ENCODE results near the gene PRKCZ. TPM values are rescaled to one million over a fixed set of nuclear protein-coding genes. Genes with fewer than 3 reads are reported as not detected.

Gene PRKCZ
- total RNA-seq, 1 experiment from 2014 or later = 45.9 TPM

DNA sequence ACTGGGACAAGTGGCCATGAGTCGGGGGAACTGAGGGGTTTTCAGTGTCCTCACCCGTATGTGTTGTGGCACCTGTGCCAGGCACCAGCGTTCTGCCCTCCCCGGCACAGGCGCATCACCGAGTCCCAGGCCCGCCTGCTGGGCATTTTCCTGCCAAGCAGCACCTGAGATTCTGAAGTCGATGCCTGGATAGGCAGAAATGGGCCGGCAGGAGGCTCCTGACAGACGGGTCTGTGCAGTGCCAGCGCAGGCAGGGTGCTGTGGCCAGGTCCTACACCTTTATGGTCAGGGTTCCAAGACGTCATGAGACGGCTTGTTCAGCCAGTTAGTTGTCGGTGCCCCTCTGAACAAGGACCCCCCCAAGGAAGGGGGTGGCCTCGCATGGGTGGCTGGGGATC is 133.7 kb downstream of the PRKCZ start:
- TF ChIP-seq, protein P1, sequence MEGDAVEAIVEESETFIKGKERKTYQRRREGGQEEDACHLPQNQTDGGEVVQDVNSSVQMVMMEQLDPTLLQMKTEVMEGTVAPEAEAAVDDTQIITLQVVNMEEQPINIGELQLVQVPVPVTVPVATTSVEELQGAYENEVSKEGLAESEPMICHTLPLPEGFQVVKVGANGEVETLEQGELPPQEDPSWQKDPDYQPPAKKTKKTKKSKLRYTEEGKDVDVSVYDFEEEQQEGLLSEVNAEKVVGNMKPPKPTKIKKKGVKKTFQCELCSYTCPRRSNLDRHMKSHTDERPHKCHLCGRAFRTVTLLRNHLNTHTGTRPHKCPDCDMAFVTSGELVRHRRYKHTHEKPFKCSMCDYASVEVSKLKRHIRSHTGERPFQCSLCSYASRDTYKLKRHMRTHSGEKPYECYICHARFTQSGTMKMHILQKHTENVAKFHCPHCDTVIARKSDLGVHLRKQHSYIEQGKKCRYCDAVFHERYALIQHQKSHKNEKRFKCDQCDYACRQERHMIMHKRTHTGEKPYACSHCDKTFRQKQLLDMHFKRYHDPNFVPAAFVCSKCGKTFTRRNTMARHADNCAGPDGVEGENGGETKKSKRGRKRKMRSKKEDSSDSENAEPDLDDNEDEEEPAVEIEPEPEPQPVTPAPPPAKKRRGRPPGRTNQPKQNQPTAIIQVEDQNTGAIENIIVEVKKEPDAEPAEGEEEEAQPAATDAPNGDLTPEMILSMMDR (IDR thresholded peaks at IDR 0.05; ENCODE audit: insufficient read depth in 1 of 2, low read depth in 1 of 2, low read length in 1 of 2, severe bottlenecking in 1 of 2, unreplicated experiment in 1 of 2) = no peak
- Histone ChIP-seq H3K4me1 (no peaks in the 10 kb centered on the region), H3K27me3 (replicated peaks; ENCODE audit: control insufficient read depth, insufficient read depth, low read length) (no peaks in the 10 kb centered on the region), H3K9me3 (no peaks in the 10 kb centered on the region), H3K4me3 (ENCODE audit: low read depth, low read length) (no peak overlapping the region), H3K36me3 (ENCODE audit: control insufficient read depth, insufficient read depth, low read length) (no peaks in the 10 kb centered on the region)
- BruUV-seq (replicated peaks) = no TSS peak
- Mint-ChIP-seq H3K4me3 (ENCODE audit: unreplicated experiment) (no peak overlapping the region), H3K27ac (ENCODE audit: unreplicated experiment) (no peak overlapping the region), H3K9me3 (ENCODE audit: unreplicated experiment) (no peaks in the 10 kb centered on the region), H3K4me1 (ENCODE audit: low read depth, unreplicated experiment) (no peaks in the 10 kb centered on the region), H3K27me3 (ENCODE audit: insufficient read depth, unreplicated experiment) (no peaks in the 10 kb centered on the region), H3K36me3 (ENCODE audit: insufficient read depth, unreplicated experiment) (peaks cover 41% of the 10 kb centered on the region)
- intact Hi-C loops (cut with micrococcal nuclease; ENCODE audit: unreplicated experiment) = no loop called here
- ChIA-PET CTCF (no interaction called here), POLR2A (no interaction called here)
- no peak for DNase-seq

DNA sequence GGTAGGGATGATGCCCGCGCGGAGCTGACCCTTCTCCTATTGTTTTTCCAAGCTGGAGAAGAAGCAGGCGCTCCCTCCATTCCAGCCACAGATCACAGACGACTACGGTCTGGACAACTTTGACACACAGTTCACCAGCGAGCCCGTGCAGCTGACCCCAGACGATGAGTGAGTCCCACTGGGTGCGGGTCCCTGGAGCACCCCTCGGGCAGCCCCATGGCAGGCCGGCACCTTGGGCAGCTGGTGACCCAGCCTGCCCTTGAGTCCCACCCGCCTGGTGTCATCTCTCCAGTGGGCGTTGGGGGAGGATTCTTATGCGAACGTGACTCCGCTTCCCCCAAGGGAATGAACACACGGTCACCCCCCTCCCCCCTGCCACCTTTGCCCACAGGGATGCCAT is 134.3 kb downstream of the PRKCZ start:
- no peaks in the 10 kb centered on the region for H3K9me3 ChIP-seq
- Mint-ChIP-seq H3K27me3 (ENCODE audit: insufficient read depth, unreplicated experiment) (no peaks in the 10 kb centered on the region), H3K27ac (ENCODE audit: unreplicated experiment) (no peak overlapping the region), H3K9me3 (ENCODE audit: unreplicated experiment) (no peaks in the 10 kb centered on the region), H3K4me1 (ENCODE audit: low read depth, unreplicated experiment) (no peaks in the 10 kb centered on the region), H3K36me3 (ENCODE audit: insufficient read depth, unreplicated experiment) (peaks cover 40% of the 10 kb centered on the region), H3K4me3 (ENCODE audit: unreplicated experiment) (no peak overlapping the region)
- BruUV-seq (replicated peaks) = no TSS peak
- POLR2A ChIA-PET = no interaction called here
- CTCF ChIA-PET = no interaction called here
- H3K4me1 ChIP-seq = no peaks in the 10 kb centered on the region
- no peaks in the 10 kb centered on the region for H3K27me3 ChIP-seq (replicated peaks; ENCODE audit: control insufficient read depth, insufficient read depth, low read length)
- no peaks in the 10 kb centered on the region for H3K36me3 ChIP-seq (ENCODE audit: control insufficient read depth, insufficient read depth, low read length)
- intact Hi-C loops (cut with micrococcal nuclease; ENCODE audit: unreplicated experiment) = no loop called here
- no peak for DNase-seq
- TF ChIP-seq, protein P1 (IDR thresholded peaks at IDR 0.05; ENCODE audit: insufficient read depth in 1 of 2, low read depth in 1 of 2, low read length in 1 of 2, severe bottlenecking in 1 of 2, unreplicated experiment in 1 of 2) = no peak
- no peak overlapping the region for H3K4me3 ChIP-seq (ENCODE audit: low read depth, low read length)

DNA sequence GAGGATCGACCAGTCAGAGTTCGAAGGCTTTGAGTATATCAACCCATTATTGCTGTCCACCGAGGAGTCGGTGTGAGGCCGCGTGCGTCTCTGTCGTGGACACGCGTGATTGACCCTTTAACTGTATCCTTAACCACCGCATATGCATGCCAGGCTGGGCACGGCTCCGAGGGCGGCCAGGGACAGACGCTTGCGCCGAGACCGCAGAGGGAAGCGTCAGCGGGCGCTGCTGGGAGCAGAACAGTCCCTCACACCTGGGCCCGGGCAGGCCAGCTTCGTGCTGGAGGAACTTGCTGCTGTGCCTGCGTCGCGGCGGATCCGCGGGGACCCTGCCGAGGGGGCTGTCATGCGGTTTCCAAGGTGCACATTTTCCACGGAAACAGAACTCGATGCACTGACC is 134.7 kb downstream of the PRKCZ start:
- no peaks in the 10 kb centered on the region for H3K27me3 Mint-ChIP-seq (ENCODE audit: insufficient read depth, unreplicated experiment)
- no peaks in the 10 kb centered on the region for H3K9me3 Mint-ChIP-seq (ENCODE audit: unreplicated experiment)
- Histone ChIP-seq H3K4me3 (ENCODE audit: low read depth, low read length) (no peak overlapping the region), H3K27me3 (replicated peaks; ENCODE audit: control insufficient read depth, insufficient read depth, low read length) (no peaks in the 10 kb centered on the region), H3K36me3 (ENCODE audit: control insufficient read depth, insufficient read depth, low read length) (no peaks in the 10 kb centered on the region), H3K9me3 (no peaks in the 10 kb centered on the region), H3K4me1 (no peaks in the 10 kb centered on the region; the same call in 1 of the 2 replicates)
- no peak for DNase-seq
- H3K4me1 Mint-ChIP-seq (ENCODE audit: low read depth, unreplicated experiment) = no peaks in the 10 kb centered on the region
- POLR2A ChIA-PET = no interaction called here
- TF ChIP-seq, protein P1 (IDR thresholded peaks at IDR 0.05; ENCODE audit: insufficient read depth in 1 of 2, low read depth in 1 of 2, low read length in 1 of 2, severe bottlenecking in 1 of 2, unreplicated experiment in 1 of 2) = no peak
- CTCF ChIA-PET = no interaction called here
- peaks cover 40% of the 10 kb centered on the region for H3K36me3 Mint-ChIP-seq (ENCODE audit: insufficient read depth, unreplicated experiment)
- no peak overlapping the region for H3K27ac Mint-ChIP-seq (ENCODE audit: unreplicated experiment)
- TSS peak; percentile 63 for BruUV-seq (replicated peaks)
- no peak overlapping the region for H3K4me3 Mint-ChIP-seq (ENCODE audit: unreplicated experiment)
- intact Hi-C loops (cut with micrococcal nuclease; ENCODE audit: unreplicated experiment) = no loop called here
